Left ventricle myocardium inferior (tissue), 1 donor: Measurements from ENCODE around the gene STK39. TPM values are rescaled to one million over a fixed set of nuclear protein-coding genes. Genes with fewer than 3 reads are reported as not detected.

Source experiments
- DNase-seq: peaks from one replicate; pipeline ENCODE4 v3.0.0-alpha.2; 2020
- H3K27ac ChIP-seq: fragments of 200-600 bp; replicated peaks from 2 replicates; pipeline ENCODE4 v1.8.0; 2021
- H3K27me3 ChIP-seq: fragments of 200-600 bp; 2 replicates; pipeline ENCODE4 v1.8.0; 2021; ENCODE audit warnings: low read depth
- H3K36me3 ChIP-seq: fragments of 200-600 bp; 2 replicates; pipeline ENCODE4 v1.8.0; 2021
- H3K4me1 ChIP-seq: fragments of 200-600 bp; 2 replicates; pipeline ENCODE4 v1.8.0; 2021
- H3K4me3 ChIP-seq: fragments of 200-600 bp; 2 replicates; pipeline ENCODE4 v1.8.0; 2021; ENCODE audit warnings: mild to moderate bottlenecking, moderate library complexity
- H3K9me3 ChIP-seq: fragments of 200-600 bp; replicated peaks from 2 replicates; pipeline ENCODE4 v1.8.0; 2021
- intact Hi-C: fragments of 100-400 bp; cut with micrococcal nuclease; formaldehyde crosslinking; loops from one replicate; pipeline ENCODE4 v1.11.0; 2022
- total RNA-seq: library from RNA; stranded (reverse); fragmentation: NEBNext Ultra II Directional; extraction: Animal tissue kit (Norgen Biotek cat#: 25700); gene quantifications from one replicate; pipeline ENCODE4 v1.2.1, GENCODE V29; 2021
- TF ChIP-seq, protein P1 (sequence below): fragments of 200-600 bp; IDR thresholded peaks from 2 replicates; pipeline ENCODE4 v1.8.0; 2021; ENCODE audit warnings: antibody characterized with exemption, mild to moderate bottlenecking, borderline replicate concordance
- donor health status: DM: no; HTN: yes; CAD: no; lungs with severe emphysema.

Gene STK39
- total RNA-seq, 1 donor from 2014 or later: 23.2 TPM

GRCh38 chr2:168107322-168107721, 140.1 kb downstream of the STK39 start:
- H3K27ac ChIP-seq: no peak overlapping the region
- no peaks in the 10 kb centered on the region for H3K4me1 ChIP-seq
- intact Hi-C loops: no loop called here
- H3K4me3 ChIP-seq: no peak overlapping the region
- DNase-seq: no peak
- H3K9me3 ChIP-seq: no peaks in the 10 kb centered on the region
- no peaks in the 10 kb centered on the region for H3K27me3 ChIP-seq
- peaks cover 8% of the 10 kb centered on the region for H3K36me3 ChIP-seq
- TF ChIP-seq, protein P1, sequence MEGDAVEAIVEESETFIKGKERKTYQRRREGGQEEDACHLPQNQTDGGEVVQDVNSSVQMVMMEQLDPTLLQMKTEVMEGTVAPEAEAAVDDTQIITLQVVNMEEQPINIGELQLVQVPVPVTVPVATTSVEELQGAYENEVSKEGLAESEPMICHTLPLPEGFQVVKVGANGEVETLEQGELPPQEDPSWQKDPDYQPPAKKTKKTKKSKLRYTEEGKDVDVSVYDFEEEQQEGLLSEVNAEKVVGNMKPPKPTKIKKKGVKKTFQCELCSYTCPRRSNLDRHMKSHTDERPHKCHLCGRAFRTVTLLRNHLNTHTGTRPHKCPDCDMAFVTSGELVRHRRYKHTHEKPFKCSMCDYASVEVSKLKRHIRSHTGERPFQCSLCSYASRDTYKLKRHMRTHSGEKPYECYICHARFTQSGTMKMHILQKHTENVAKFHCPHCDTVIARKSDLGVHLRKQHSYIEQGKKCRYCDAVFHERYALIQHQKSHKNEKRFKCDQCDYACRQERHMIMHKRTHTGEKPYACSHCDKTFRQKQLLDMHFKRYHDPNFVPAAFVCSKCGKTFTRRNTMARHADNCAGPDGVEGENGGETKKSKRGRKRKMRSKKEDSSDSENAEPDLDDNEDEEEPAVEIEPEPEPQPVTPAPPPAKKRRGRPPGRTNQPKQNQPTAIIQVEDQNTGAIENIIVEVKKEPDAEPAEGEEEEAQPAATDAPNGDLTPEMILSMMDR: no peak

GRCh38 chr2:168105127-168105683, 142.2 kb downstream of the STK39 start:
- no peak overlapping the region for H3K27ac ChIP-seq
- no peak for DNase-seq
- TF ChIP-seq, protein P1: no peak
- H3K4me1 ChIP-seq: no peaks in the 10 kb centered on the region
- no peak overlapping the region for H3K4me3 ChIP-seq
- intact Hi-C loops: no loop called here
- peaks cover 8% of the 10 kb centered on the region for H3K36me3 ChIP-seq
- no peaks in the 10 kb centered on the region for H3K27me3 ChIP-seq
- no peaks in the 10 kb centered on the region for H3K9me3 ChIP-seq

DNA sequence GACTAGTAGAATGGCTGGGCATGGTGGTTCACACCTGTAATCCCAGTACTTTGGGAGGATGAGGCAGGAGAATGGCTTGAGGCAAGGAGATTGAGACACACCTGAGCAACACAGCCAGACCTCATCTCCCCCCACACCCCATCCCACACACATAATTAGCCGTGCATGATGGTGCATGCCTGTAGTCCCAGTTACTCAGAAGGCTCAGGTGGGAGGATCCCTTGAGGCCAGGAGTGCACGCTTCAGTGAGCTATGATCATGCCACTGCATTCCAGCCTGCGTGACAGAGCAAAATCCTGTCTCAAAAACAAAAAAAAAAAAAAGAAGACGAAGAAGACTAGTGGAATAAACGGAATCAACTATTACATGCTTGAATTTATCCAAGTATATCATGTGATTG, 150.0 kb downstream of the STK39 start:
- H3K9me3 ChIP-seq: no peaks in the 10 kb centered on the region
- intact Hi-C loops: no loop called here
- TF ChIP-seq, protein P1: no peak
- H3K27me3 ChIP-seq: no peaks in the 10 kb centered on the region
- H3K4me1 ChIP-seq: no peaks in the 10 kb centered on the region
- no peak overlapping the region for H3K4me3 ChIP-seq
- DNase-seq: no peak
- no peak overlapping the region for H3K27ac ChIP-seq
- peaks cover 3% of the 10 kb centered on the region for H3K36me3 ChIP-seq

- no peaks in the 10 kb centered on the region for H3K27me3 ChIP-seq
- intact Hi-C loops: no loop called here
- H3K9me3 ChIP-seq: no peaks in the 10 kb centered on the region
- H3K27ac ChIP-seq: no peak overlapping the region
- H3K36me3 ChIP-seq: peaks cover 3% of the 10 kb centered on the region
- no peaks in the 10 kb centered on the region for H3K4me1 ChIP-seq
- DNase-seq: no peak
- H3K4me3 ChIP-seq: no peak overlapping the region
- TF ChIP-seq, protein P1: no peak
These were observed 151.2 kb downstream of the STK39 start for GRCh38 chr2:168096158-168096557.

GRCh38 chr2:168091986-168092385, 155.4 kb downstream of the STK39 start:
- Histone ChIP-seq H3K4me1 (peaks cover 2% of the 10 kb centered on the region), H3K27ac (no peak overlapping the region), H3K27me3 (no peaks in the 10 kb centered on the region), H3K4me3 (no peak overlapping the region), H3K36me3 (no peaks in the 10 kb centered on the region), H3K9me3 (no peaks in the 10 kb centered on the region)
- intact Hi-C loops: no loop called here
- no peak for DNase-seq
- TF ChIP-seq, protein P1: no peak
